Amniotic stem cell (primary cell): ENCODE measurements around the gene ISG20.
"Not testable (repeated sequence)": the region's sequence is repeated elsewhere in the genome, so short reads cannot be mapped to it uniquely, and the experiment has no call there.

ENCODE experiments used
- DNase-seq: peaks from one replicate; lab custom pipeline; 2025; lab: John Stamatoyannopoulos, UW

Gene ISG20

DNA sequence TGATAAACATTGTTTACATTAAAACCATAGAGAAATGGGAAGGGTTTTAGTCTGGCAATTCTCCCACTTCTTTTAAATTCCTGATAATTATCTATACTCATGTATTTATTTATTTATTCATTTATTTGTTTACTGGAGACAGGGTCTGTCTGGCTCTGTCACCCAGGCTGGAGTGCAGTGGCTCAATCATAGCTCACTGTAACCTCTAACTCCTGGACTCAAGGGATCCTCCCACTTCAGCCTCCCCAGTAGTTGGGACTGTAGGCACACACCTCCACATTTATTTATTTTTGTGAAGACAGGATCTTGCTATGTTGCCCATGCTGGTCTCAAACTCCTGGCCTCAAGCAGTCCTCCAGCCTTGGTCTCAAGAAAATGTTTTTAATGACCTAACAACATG, 20.1 kb upstream of the ISG20 start:
- DNase-seq, result no peak

DNA sequence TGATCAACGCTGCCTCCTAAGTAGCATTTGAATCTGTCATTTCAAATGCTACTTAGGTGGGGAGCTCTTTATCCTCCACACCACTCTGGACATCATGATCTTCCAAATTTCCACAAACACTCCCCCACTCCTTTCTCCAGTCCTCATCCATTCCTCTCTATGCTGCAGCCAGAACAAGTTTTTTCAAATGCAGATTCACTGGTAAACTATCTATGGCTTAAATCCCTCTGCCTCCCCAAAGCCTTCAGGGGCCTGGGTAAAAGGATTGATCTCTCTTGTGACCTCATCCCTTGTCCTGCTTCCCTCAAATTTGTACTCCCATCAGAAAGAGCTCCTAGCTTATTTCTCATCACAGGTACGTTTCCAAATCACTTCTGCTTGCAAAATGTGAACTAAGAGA, 19.0 kb upstream of the ISG20 start:
- no peak for DNase-seq

DNA sequence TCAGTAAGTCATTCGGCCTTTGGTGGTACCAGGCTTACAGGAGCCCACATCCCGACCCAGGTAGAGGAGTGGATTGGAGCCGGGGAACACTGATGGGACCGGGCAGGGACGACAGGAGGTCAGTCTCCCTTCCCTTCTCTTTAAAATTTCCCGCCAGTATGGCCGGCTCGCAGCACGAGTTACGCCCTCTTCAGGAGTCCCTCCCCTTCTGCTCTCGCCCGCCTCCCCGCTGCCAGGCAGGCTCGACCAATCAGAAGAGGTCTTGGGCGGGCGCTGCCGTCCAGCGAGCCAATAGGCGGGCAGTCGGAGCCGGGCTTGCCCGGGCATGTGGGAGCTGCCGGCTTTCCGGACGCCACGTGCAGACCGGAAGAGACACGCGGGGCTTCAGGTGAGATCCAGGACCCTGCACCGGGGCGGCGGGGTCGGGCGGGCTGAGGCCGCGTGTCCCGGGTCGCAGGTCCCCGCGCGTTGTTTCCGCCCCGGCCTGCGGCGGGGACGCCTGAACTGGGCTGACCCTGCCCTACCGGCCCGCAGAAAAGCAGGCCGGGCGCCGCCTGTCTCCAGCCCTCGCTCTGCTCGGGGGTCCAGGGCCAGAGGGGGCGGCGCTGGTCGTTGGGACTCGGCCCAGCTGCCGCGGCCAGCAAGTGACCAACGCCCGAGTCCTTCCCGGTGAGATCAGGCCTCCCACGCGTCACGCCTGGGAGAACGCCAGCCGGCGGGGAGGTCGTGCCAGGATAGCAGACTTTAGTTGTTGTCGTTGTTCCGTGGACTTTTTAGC, 17.6 kb upstream of the ISG20 start, which contains the start of gene AEN:
Gene AEN (plus strand): TSS at position 346 of the 778 bp plus-strand sequence. CDS start 4,870 bp downstream, outside the sequence.
- peak; percentile 90 for DNase-seq

GRCh38 chr15:88621789-88622604, 16.8 kb upstream of the ISG20 start:
- no peak for DNase-seq

GRCh38 chr15:88622605-88622975, 16.2 kb upstream of the ISG20 start:
- no peak for DNase-seq

DNA sequence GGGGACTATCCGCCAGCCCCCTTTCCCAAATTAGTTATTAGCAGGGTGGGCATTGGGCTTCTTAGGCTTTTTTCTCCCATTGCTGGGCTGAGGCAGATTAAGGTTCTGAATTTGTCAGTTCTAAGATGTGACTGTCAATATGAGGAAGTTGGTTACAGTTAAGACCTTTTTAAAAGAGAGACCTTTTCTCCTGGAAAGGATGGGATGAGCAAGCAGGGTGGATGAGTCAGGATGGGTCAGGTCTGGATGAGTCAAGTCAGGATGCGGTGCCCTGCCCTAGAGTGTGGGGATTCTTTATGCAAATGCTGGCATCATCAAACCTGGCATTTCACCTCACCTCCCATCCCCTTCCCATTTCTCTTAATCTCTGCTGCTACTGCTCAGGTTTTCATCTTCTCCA, 15.8 kb upstream of the ISG20 start:
- peak; percentile 64 for DNase-seq

GRCh38 chr15:88623632-88624031, 15.2 kb upstream of the ISG20 start:
- DNase-seq, result no peak

DNA sequence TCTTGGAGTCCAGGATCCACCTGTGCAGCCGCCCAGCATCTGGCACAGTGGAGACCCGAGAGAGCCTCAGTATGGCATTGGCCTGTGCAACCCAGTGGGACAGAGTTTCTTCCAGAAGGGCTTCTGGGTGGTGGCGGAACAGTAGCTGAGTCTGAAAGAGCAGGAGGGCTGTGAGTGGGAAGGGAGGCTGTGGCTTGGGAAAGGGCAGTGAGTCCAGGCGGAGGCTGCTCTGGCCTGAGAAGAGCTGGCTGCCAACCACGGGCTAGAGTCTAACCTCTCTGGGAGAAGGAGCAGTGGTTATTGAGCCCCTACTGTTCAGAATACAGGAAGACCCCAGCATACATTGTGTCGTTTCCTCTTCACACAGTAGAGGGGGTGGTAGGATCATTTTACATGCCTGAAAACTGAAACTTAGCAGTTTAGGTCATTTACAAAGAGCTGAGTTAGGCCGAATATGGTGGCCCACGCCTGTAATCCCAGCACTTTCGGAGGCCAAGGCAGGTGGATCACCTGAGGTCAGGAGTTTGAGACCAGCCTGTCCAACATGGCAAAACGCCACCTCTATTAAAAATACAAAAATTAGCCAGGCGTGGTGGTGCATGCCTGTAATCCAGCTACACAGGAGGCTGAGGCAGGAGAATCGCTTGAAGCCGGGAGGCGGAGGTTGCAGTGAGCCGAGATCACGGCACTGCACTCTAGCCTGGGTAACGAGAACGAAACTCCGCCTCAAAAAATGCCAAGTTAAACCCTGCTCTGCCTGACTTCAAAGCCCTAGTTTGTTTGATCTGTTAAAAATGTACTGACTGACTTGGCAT, 14.5 kb upstream of the ISG20 start:
- DNase-seq, result no peak

DNA sequence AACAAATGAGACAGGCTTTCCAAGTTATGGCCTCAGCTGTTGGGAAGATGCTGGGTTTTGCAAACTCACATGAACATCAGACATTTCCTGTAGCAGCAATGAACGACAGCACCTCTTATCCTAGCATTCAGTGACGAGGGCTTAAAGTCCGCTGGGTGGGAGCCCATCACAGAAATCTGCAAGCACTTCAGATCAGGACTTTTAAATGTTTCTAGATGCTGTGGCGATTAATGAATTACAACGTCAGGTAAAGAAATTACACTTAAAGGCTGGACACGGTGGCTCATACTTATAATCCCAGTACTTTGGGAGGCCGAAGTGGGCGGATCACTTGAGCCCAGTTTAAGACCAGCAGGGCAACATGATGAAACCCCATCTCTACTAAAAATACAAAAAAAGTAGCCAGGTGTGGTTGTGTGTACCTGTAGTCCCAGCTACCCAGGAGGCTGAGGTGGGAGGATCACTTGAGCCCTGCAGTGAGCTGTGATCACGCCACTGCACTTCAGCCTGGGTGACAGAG, 13.8 kb upstream of the ISG20 start:
- no peak for DNase-seq

DNA sequence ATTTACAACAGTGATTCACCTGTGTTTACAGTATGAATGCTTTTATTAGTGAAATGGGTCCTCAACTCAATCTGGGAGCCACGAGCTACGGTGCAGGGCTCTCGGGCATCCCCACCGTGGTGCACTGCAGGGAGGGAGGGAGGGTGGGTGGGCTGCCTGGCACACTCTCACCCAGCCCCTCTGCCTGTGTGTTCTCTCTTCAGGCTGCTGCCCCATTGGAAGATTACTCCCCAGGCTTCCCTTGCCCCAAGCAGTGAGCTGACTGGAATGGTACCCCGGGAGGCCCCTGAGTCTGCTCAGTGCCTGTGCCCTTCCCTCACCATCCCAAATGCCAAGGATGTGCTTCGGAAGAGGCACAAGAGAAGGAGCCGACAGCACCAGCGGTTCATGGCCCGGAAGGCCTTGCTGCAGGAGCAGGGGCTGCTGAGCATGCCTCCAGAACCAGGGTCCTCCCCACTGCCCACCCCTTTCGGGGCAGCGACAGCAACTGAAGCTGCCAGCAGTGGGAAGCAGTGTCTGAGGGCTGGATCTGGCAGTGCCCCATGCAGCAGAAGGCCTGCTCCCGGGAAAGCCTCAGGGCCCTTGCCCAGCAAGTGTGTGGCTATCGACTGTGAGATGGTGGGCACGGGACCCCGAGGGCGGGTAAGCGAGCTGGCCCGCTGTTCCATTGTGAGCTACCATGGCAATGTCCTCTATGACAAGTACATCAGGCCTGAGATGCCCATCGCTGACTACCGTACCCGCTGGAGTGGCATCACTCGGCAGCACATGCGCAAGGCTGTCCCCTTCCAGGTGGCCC, 12.7 kb upstream of the ISG20 start:
- no peak for DNase-seq

DNA sequence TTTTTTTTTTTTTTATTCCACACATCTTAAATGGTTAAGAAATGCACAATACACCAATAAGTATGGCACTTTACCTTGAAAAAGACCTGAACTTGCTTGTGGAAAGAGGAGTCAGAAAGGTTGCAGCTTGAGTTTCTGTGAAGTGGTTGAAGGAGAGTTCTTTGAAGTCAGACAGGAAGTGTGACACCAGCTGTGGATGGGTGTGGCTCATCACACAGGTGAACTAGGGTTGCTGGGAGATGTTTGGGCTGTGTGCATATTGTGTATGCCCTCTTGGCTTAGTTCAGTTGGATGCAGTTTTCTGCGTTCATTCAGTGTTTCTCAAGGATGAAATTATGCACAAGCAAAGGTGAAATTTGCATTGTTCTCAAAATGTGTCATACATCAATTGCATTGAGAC, 11.4 kb upstream of the ISG20 start:
- no peak for DNase-seq

- DNase-seq, result no peak
Observed at GRCh38 chr15:88628018-88628654, 10.7 kb upstream of the ISG20 start.

DNA sequence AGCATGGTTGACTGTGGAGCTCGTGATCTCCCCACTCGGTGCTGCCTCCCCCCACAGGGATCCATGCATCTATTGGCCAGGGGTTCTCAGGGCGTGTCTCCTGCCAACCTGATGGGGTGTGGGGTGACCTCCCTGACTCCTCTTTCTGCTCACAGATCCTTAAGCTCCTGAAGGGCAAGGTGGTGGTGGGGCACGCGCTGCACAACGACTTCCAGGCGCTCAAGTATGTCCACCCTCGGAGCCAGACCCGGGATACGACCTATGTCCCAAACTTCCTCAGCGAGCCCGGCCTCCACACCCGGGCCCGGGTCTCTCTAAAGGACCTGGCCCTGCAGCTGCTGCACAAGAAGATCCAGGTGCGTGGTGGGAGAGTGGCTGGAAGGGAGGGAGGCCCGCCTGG, 9.7 kb upstream of the ISG20 start:
- no peak for DNase-seq

- no peak for DNase-seq
Observed at GRCh38 chr15:88630141-88630721, 8.6 kb upstream of the ISG20 start.

- DNase-seq, result no peak
Observed at GRCh38 chr15:88630798-88631463, 7.9 kb upstream of the ISG20 start.

- DNase-seq, result no peak
Observed at GRCh38 chr15:88631464-88632028, 7.3 kb upstream of the ISG20 start.

- DNase-seq, result not testable (repeated sequence)
Observed at GRCh38 chr15:88632797-88633196, 6.0 kb upstream of the ISG20 start.

GRCh38 chr15:88634449-88634848, 4.4 kb upstream of the ISG20 start:
- no peak for DNase-seq

DNA sequence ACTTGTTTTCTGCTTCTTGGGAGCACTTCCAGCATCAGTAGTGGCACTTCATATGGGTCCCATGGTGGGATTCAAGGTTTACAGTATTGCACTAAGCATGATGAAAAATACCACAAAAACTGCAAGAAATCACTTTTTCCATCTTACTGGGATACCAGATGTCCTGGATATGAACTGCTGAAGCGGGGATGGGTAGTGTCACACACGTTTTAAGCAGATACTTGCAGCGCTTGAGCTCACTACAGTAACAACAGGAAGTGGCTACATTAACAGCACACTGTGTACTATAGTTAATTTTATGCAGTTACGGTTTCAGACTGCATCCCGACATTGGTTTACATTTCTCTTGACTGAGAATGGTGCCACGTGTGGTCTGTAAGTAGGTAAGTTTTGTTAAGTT, 3.5 kb upstream of the ISG20 start:
- no peak for DNase-seq

GRCh38 chr15:88636050-88636449, 2.8 kb upstream of the ISG20 start:
- no peak for DNase-seq
